Naive thymus-derived CD4-positive, alpha-beta T cell (primary cell): ENCODE results near the gene SLC44A5. TPM values are rescaled to one million over a fixed set of nuclear protein-coding genes. Genes with fewer than 3 reads are reported as not detected.

Source experiments
- ATAC-seq: fragments of 150-1000 bp; cut with Tn5 transposase; 2 replicates; pipeline ENCODE4 v1.10.0; 2021; ENCODE audit warnings: mild to moderate bottlenecking, moderate library complexity
- CTCF ChIA-PET: fragments of 350-600 bp; sonication (Branson Sonifier 250); formaldehyde crosslinking; loops from one replicate; lab custom pipeline; 2021; ENCODE audit warnings: antibody characterized with exemption; lab: Charles Lee
- POLR2A ChIA-PET: fragments of 350-600 bp; sonication (Branson Sonifier 250); formaldehyde crosslinking; loops from one replicate; lab custom pipeline; 2021; ENCODE audit warnings: antibody characterized with exemption, inconsistent platforms; lab: Charles Lee
- DNase-seq, 9 donors: peaks; one replicate each; pipeline versions ENCODE4 v3.0.0 to v3.0.0-alpha.2; 2020 to 2022; ENCODE audit warnings: mixed read lengths in 1 of 9
- H3K27ac ChIP-seq: one replicate; pipeline ENCODE4 v1.7.0; 2013; ENCODE audit warnings: mild to moderate bottlenecking, low read depth, low read length, moderate library complexity
- H3K27me3 ChIP-seq, 2 donors: one replicate each; pipeline ENCODE4 v1.7.0; 2013; ENCODE audit warnings: low read length in 2 of 2, mild to moderate bottlenecking in 2 of 2, moderate library complexity in 2 of 2; ENCODE audit not compliant: control insufficient read depth in 2 of 2, insufficient read depth in 2 of 2
- H3K36me3 ChIP-seq, 3 experiments: 1 replicate in 2 of 3; 2 replicates in 1 of 3; pipeline ENCODE4 v1.7.0; 2013; ENCODE audit warnings: low read length in 3 of 3, mild to moderate bottlenecking in 3 of 3, moderate library complexity in 1 of 3; ENCODE audit not compliant: insufficient read depth in 3 of 3, control insufficient read depth in 2 of 3
- H3K4me1 ChIP-seq, 2 donors: one replicate each; pipeline ENCODE4 v1.7.0; 2013; ENCODE audit warnings: low read length in 2 of 2, mild to moderate bottlenecking in 2 of 2, moderate library complexity in 1 of 2; ENCODE audit not compliant: control insufficient read depth in 2 of 2, insufficient read depth in 2 of 2
- H3K4me3 ChIP-seq: 2 replicates; pipeline ENCODE4 v1.7.0; 2013; ENCODE audit warnings: mild to moderate bottlenecking, low read length
- H3K9me3 ChIP-seq, 3 experiments: 1 replicate in 2 of 3; 2 replicates in 1 of 3; pipeline ENCODE4 v1.7.0; 2013; ENCODE audit warnings: low read length in 3 of 3; ENCODE audit not compliant: control insufficient read depth in 2 of 3
- H3K27ac Mint-ChIP-seq, 9 donors: one replicate each; pipeline ENCODE4 v1.8.0; 2020 to 2022; ENCODE audit warnings: mixed read lengths in 9 of 9, mild to moderate bottlenecking in 8 of 9, moderate library complexity in 5 of 9, inconsistent platforms in 2 of 9
- H3K27me3 Mint-ChIP-seq, 5 donors: one replicate each; pipeline ENCODE4 v1.8.0; 2021 to 2022; ENCODE audit warnings: mixed read lengths in 5 of 5, mild to moderate bottlenecking in 1 of 5
- H3K36me3 Mint-ChIP-seq, 5 donors: one replicate each; pipeline ENCODE4 v1.8.0; 2020 to 2022; ENCODE audit warnings: mixed read lengths in 5 of 5, mild to moderate bottlenecking in 3 of 5, inconsistent platforms in 1 of 5
- H3K4me1 Mint-ChIP-seq, 7 donors: one replicate each; pipeline ENCODE4 v1.8.0; 2020 to 2022; ENCODE audit warnings: mixed read lengths in 7 of 7, mild to moderate bottlenecking in 3 of 7, inconsistent platforms in 1 of 7
- H3K4me3 Mint-ChIP-seq, 10 donors: one replicate each; pipeline ENCODE4 v1.8.0; 2020 to 2022; ENCODE audit warnings: mild to moderate bottlenecking in 10 of 10, mixed read lengths in 10 of 10, moderate library complexity in 6 of 10, inconsistent platforms in 2 of 10
- H3K9me3 Mint-ChIP-seq, 11 donors: one replicate each; pipeline ENCODE4 v1.8.0; 2020 to 2022; ENCODE audit warnings: mixed read lengths in 11 of 11, mild to moderate bottlenecking in 4 of 11, inconsistent platforms in 1 of 11, moderate library complexity in 1 of 11
- intact Hi-C, 2 donors: fragments of 100-400 bp; cut with micrococcal nuclease; formaldehyde crosslinking; loops; one replicate each; pipeline ENCODE4 v1.15.1; 2023
- polyA plus RNA-seq, 2 donors: library from polyadenylated mRNA; unstranded; fragments of 300-500 nt; fragmentation: Illumina TruSeq; gene quantifications; one replicate each; pipeline ENCODE4 v1.2.3, GENCODE V29; 2021
- total RNA-seq, 6 experiments: library from RNA in 5 of 6; stranded (reverse) in 5 of 6; gene quantifications; 1 replicate in 5 of 6; 2 replicates in 1 of 6; pipeline ENCODE4 v1.2.3 and lab custom pipeline; 2021 to 2026

The SLC44A5 gene
- total and polyA plus RNA-seq, 7 experiments from 2014 or later = 0.92 to 6.0 (median 3.0) TPM; not detected in 3

GRCh38 chr1:75550559-75550958, 60.4 kb downstream of the SLC44A5 start:
- H3K27ac Mint-ChIP-seq = no peak overlapping the region
- POLR2A ChIA-PET = no interaction called here
- Histone ChIP-seq H3K4me1 (no peaks in the 10 kb centered on the region), H3K27ac (no peak overlapping the region), H3K4me3 (no peak overlapping the region), H3K27me3 (no peaks in the 10 kb centered on the region), H3K36me3 (no peaks in the 10 kb centered on the region), H3K9me3 (no peaks in the 10 kb centered on the region)
- no peak overlapping the region for H3K4me3 Mint-ChIP-seq
- peaks cover 0 to 8% (median 3%) of the 10 kb centered on the region in 11 donors for H3K9me3 Mint-ChIP-seq
- CTCF ChIA-PET = no interaction called here
- DNase-seq (no peak), ATAC-seq (no peak)
- peaks cover 0 to 17% (median 8%) of the 10 kb centered on the region in 5 donors for H3K27me3 Mint-ChIP-seq
- H3K36me3 Mint-ChIP-seq = no peaks in the 10 kb centered on the region
- intact Hi-C loops = no loop called here
- no peaks in the 10 kb centered on the region for H3K4me1 Mint-ChIP-seq

GRCh38 chr1:75548721-75549480, 62.0 kb downstream of the SLC44A5 start:
- POLR2A ChIA-PET = no interaction called here

GRCh38 chr1:75543705-75544104, 67.2 kb downstream of the SLC44A5 start:
- ATAC-seq = no peak
- intact Hi-C loops = no loop called here
- no peak overlapping the region for H3K27ac ChIP-seq
- H3K36me3 Mint-ChIP-seq = no peaks in the 10 kb centered on the region
- ChIA-PET POLR2A (no interaction called here), CTCF (no interaction called here)
- no peak overlapping the region for H3K4me3 Mint-ChIP-seq
- H3K9me3 ChIP-seq = no peaks in the 10 kb centered on the region
- H3K4me1 Mint-ChIP-seq = no peaks in the 10 kb centered on the region
- H3K4me1 ChIP-seq = no peaks in the 10 kb centered on the region
- peaks cover 0 to 5% (median 0%) of the 10 kb centered on the region in 11 donors for H3K9me3 Mint-ChIP-seq
- no peak for DNase-seq
- H3K27me3 ChIP-seq = no peaks in the 10 kb centered on the region
- H3K27me3 Mint-ChIP-seq = peaks cover 0 to 11% (median 0%) of the 10 kb centered on the region in 5 donors
- H3K4me3 ChIP-seq = no peak overlapping the region
- H3K27ac Mint-ChIP-seq = no peak overlapping the region
- no peaks in the 10 kb centered on the region for H3K36me3 ChIP-seq

More at GRCh38 chr1:75548721-75549480, 62.0 kb downstream of the SLC44A5 start:
- Histone ChIP-seq H3K4me3 (no peak overlapping the region), H3K4me1 (no peaks in the 10 kb centered on the region), H3K9me3 (no peaks in the 10 kb centered on the region), H3K27me3 (no peaks in the 10 kb centered on the region), H3K27ac (no peak overlapping the region), H3K36me3 (no peaks in the 10 kb centered on the region)
- no peaks in the 10 kb centered on the region for H3K4me1 Mint-ChIP-seq
- DNase-seq (no peak), ATAC-seq (no peak)
- no peaks in the 10 kb centered on the region for H3K36me3 Mint-ChIP-seq
- H3K9me3 Mint-ChIP-seq = peaks cover 0 to 5% (median 0%) of the 10 kb centered on the region in 11 donors
- H3K27me3 Mint-ChIP-seq = peaks cover 0 to 24% (median 8%) of the 10 kb centered on the region in 5 donors
- CTCF ChIA-PET = no interaction called here
- intact Hi-C loops = no loop called here
- no peak overlapping the region for H3K4me3 Mint-ChIP-seq
- no peak overlapping the region for H3K27ac Mint-ChIP-seq

- Mint-ChIP-seq H3K36me3 (no peaks in the 10 kb centered on the region), H3K27ac (no peak overlapping the region), H3K27me3 (peaks cover 0 to 8% (median 0%) of the 10 kb centered on the region in 5 donors), H3K4me3 (no peak overlapping the region), H3K4me1 (no peaks in the 10 kb centered on the region), H3K9me3 (peaks cover 0 to 5% (median 0%) of the 10 kb centered on the region in 11 donors)
- Histone ChIP-seq H3K4me1 (no peaks in the 10 kb centered on the region), H3K27me3 (no peaks in the 10 kb centered on the region), H3K4me3 (no peak overlapping the region), H3K9me3 (no peaks in the 10 kb centered on the region), H3K27ac (no peak overlapping the region), H3K36me3 (no peaks in the 10 kb centered on the region)
- DNase-seq (no peak), ATAC-seq (no peak)
- ChIA-PET CTCF (no interaction called here), POLR2A (no interaction called here)
- intact Hi-C loops = no loop called here
These were observed 67.9 kb downstream of the SLC44A5 start for GRCh38 chr1:75542818-75543570.

- ChIA-PET POLR2A (interaction anchor here (0.7 kb wide), 1 partner anchor 262 kb away, joined by 3 read pairs; no protein-coding TSS in a partner anchor), CTCF (no interaction called here)
- H3K9me3 Mint-ChIP-seq = peaks cover 0 to 2% (median 0%) of the 10 kb centered on the region in 11 donors
- H3K27ac ChIP-seq = no peak overlapping the region
- H3K27ac Mint-ChIP-seq = no peak overlapping the region
- H3K36me3 Mint-ChIP-seq = no peaks in the 10 kb centered on the region
- no peak overlapping the region for H3K4me3 Mint-ChIP-seq
- no peak for ATAC-seq
- no peaks in the 10 kb centered on the region for H3K36me3 ChIP-seq
- intact Hi-C loops = no loop called here
- no peak for DNase-seq
- H3K9me3 ChIP-seq = no peaks in the 10 kb centered on the region
- H3K4me1 ChIP-seq = no peaks in the 10 kb centered on the region
- H3K27me3 ChIP-seq = no peaks in the 10 kb centered on the region
- no peaks in the 10 kb centered on the region for H3K4me1 Mint-ChIP-seq
- H3K4me3 ChIP-seq = no peak overlapping the region
- H3K27me3 Mint-ChIP-seq = no peaks in the 10 kb centered on the region
These were observed 71.4 kb downstream of the SLC44A5 start for GRCh38 chr1:75539230-75540116.

- Mint-ChIP-seq H3K27ac (no peak overlapping the region), H3K9me3 (peaks cover 0 to 3% (median 0%) of the 10 kb centered on the region in 11 donors)
- CTCF ChIA-PET = no interaction called here
These were observed 77.8 kb downstream of the SLC44A5 start for GRCh38 chr1:75533085-75533484.

More at GRCh38 chr1:75533085-75533484, 77.8 kb downstream of the SLC44A5 start:
- no peaks in the 10 kb centered on the region for H3K4me1 ChIP-seq
- POLR2A ChIA-PET = no interaction called here
- no peak overlapping the region for H3K4me3 ChIP-seq
- no peak for DNase-seq
- H3K27ac ChIP-seq = no peak overlapping the region
- H3K9me3 ChIP-seq = no peaks in the 10 kb centered on the region
- H3K4me3 Mint-ChIP-seq = no peak overlapping the region
- no peaks in the 10 kb centered on the region for H3K4me1 Mint-ChIP-seq
- H3K36me3 Mint-ChIP-seq = no peaks in the 10 kb centered on the region
- peaks cover 0 to 5% (median 0%) of the 10 kb centered on the region in 5 donors for H3K27me3 Mint-ChIP-seq
- no peaks in the 10 kb centered on the region for H3K27me3 ChIP-seq
- no peak for ATAC-seq
- intact Hi-C loops = no loop called here
- H3K36me3 ChIP-seq = no peaks in the 10 kb centered on the region
